HepG2 (cell line): ENCODE data around the gene CCDC97. TPM values are rescaled to one million over a fixed set of nuclear protein-coding genes. Genes with fewer than 3 reads are reported as not detected.

ENCODE experiments used
- ADNP ChIP-seq: sonication (generic); formaldehyde crosslinking; IDR thresholded peaks from 2 replicates; pipeline ENCODE4 v1.4.0; 2020; ENCODE audit warnings: missing genetic modification reagents
- BRD4 ChIP-seq: sonication (generic); formaldehyde crosslinking; IDR thresholded peaks from 2 replicates; pipeline ENCODE4 v1.4.0; 2020; ENCODE audit warnings: missing genetic modification reagents
- DMAP1 ChIP-seq: IDR thresholded peaks from 2 replicates; pipeline ENCODE4 v1.6.1; 2016
- DMTF1 ChIP-seq: sonication (generic); formaldehyde crosslinking; IDR thresholded peaks from 2 replicates; pipeline ENCODE4 v1.4.0; 2020; ENCODE audit warnings: mild to moderate bottlenecking, missing genetic modification reagents
- FOXC1 ChIP-seq: sonication (generic); formaldehyde crosslinking; IDR thresholded peaks from 2 replicates; pipeline ENCODE4 v1.8.0; 2022; ENCODE audit warnings: mild to moderate bottlenecking, missing genetic modification reagents, borderline replicate concordance
- HDAC2 ChIP-seq: sonication (generic); formaldehyde crosslinking; IDR thresholded peaks from 2 replicates; pipeline ENCODE4 v1.4.0; 2020; ENCODE audit warnings: missing genetic modification reagents
- KDM5A ChIP-seq: fragments of 200-600 bp; sonication (generic); IDR thresholded peaks from 2 replicates; pipeline ENCODE4 v1.7.0; 2018; ENCODE audit warnings: antibody characterized with exemption, mild to moderate bottlenecking, low read length, borderline replicate concordance
- LRRFIP1 ChIP-seq: sonication (generic); formaldehyde crosslinking; conservative IDR thresholded peaks from 2 replicates; pipeline ENCODE4 v1.4.0; 2020; ENCODE audit warnings: missing genetic modification reagents
- MAZ ChIP-seq, 2 experiments: sonication (generic) in 1 of 2; formaldehyde crosslinking in 1 of 2; IDR thresholded peaks; 2 replicates each; pipeline versions ENCODE4 v1.5.0 to v1.6.1; 2012 to 2020; ENCODE audit warnings: low read depth in 2 of 2, mild to moderate bottlenecking in 2 of 2, borderline replicate concordance in 1 of 2, improper control_type of control experiment in 1 of 2, low read length in 1 of 2, missing genetic modification reagents in 1 of 2, moderate library complexity in 1 of 2
- MED8 ChIP-seq: sonication (generic); formaldehyde crosslinking; IDR thresholded peaks from 2 replicates; pipeline ENCODE4 v1.8.1; 2023; ENCODE audit warnings: mild to moderate bottlenecking, missing genetic modification reagents; ENCODE audit not compliant: insufficient replicate concordance
- NFYB ChIP-seq: sonication (generic); formaldehyde crosslinking; IDR thresholded peaks from 2 replicates; pipeline ENCODE4 v1.4.0; 2020; ENCODE audit warnings: missing genetic modification reagents
- RCOR2 ChIP-seq: IDR thresholded peaks from 2 replicates; pipeline ENCODE4 v1.6.1; 2016; ENCODE audit warnings: missing biosample characterization, missing genetic modification reagents
- RFX1 ChIP-seq: fragments of 450-650 bp; IDR thresholded peaks from 2 replicates; pipeline ENCODE4 v1.6.1; 2017
- SP140L ChIP-seq: sonication (generic); formaldehyde crosslinking; IDR thresholded peaks from 2 replicates; pipeline ENCODE4 v1.4.0; 2020; ENCODE audit warnings: missing genetic modification reagents, borderline replicate concordance
- SP2 ChIP-seq: sonication (generic); formaldehyde crosslinking; IDR thresholded peaks from 2 replicates; pipeline ENCODE4 v1.5.1; 2020; ENCODE audit warnings: mild to moderate bottlenecking, missing genetic modification reagents
- ZBTB4 ChIP-seq: sonication (generic); formaldehyde crosslinking; IDR thresholded peaks from 2 replicates; pipeline ENCODE4 v1.4.0; 2020; ENCODE audit warnings: missing genetic modification reagents, mild to moderate bottlenecking, borderline replicate concordance
- ZNF292 ChIP-seq: sonication (generic); formaldehyde crosslinking; IDR thresholded peaks from 2 replicates; pipeline ENCODE4 v1.8.1; 2022; ENCODE audit warnings: mild to moderate bottlenecking, low read depth, missing genetic modification reagents, borderline replicate concordance
- ZNF337 ChIP-seq: sonication (generic); formaldehyde crosslinking; IDR thresholded peaks from 2 replicates; pipeline ENCODE4 v1.5.1; 2020; ENCODE audit warnings: missing genetic modification reagents, low read depth, mild to moderate bottlenecking, borderline replicate concordance
- ZNF382 ChIP-seq: sonication (generic); formaldehyde crosslinking; IDR thresholded peaks from 2 replicates; pipeline ENCODE4 v1.5.0; 2020; ENCODE audit warnings: missing genetic modification reagents, mild to moderate bottlenecking, borderline replicate concordance
- ZNF749 ChIP-seq: sonication (generic); formaldehyde crosslinking; IDR thresholded peaks from 2 replicates; pipeline ENCODE4 v1.8.0; 2022; ENCODE audit warnings: mild to moderate bottlenecking, missing genetic modification reagents, moderate library complexity, borderline replicate concordance
- polyA plus RNA-seq, 8 experiments: library from polyadenylated mRNA; depleted of rRNA in 3 of 8; stranded (reverse) in 7 of 8; unstranded in 1 of 8; fragments of >200 nt; fragmentation: Illumina TruSeq in 4 of 8; extraction: Trizol in 4 of 8; gene quantifications; 2 replicates each; pipeline versions ENCODE4 v1.2.1 to v1.2.3, GENCODE V29; 2011 to 2016; ENCODE audit warnings: low read depth in 4 of 8, missing spikeins in 1 of 8, mixed read lengths in 1 of 8; ENCODE audit not compliant: insufficient read depth in 1 of 8
- total RNA-seq, 5 experiments: library from RNA; depleted of rRNA; stranded (reverse); fragments of >200 nt; fragmentation: Illumina TruSeq; extraction: Trizol; gene quantifications; 2 replicates each; pipeline ENCODE4 v1.2.3, GENCODE V29; 2016; ENCODE audit warnings: low read depth in 1 of 5

The CCDC97 gene
- total and polyA plus RNA-seq, 2 of the 13 experiments (the other 11 are each of a cell fraction or from before 2014, with no cell fraction given): 6.2 to 7.3 TPM

DNA sequence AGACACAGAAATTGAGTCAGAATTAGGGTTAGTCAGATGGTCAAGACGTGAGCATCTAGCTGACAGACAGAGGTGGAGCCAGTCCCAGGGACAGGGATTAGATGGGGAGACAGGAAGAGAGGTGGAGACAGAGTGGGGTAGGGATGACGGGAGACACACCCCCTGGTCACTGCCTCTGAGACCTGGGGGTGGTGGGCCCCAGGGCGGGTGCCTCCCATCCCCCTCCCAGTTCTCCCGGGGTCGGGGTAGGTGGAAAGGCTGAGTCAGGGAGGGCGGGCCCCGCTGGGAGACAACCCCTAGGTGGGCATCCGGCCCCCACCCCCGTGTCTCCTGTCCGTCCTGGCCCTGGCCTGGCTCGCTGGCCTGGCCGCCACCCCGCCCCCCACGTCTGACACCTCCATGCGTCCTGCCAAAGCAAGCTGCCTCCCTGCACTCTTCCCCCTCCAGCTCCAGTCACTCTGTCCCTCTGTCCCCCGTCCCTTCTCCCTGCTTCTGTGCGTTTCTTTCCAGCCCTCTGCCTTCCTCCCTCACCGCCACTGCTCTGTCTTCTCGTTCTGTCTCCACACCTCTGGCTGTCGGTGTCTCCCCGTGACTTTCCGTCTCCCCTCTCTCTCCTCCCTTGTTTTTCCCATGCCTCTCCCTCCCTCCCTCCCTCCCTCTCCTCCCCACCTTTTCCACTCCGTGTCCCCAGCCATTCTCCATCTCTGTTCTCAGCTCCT lies 15.1 kb downstream of the CCDC97 start (continued):
- TF ChIP-seq MAZ (IDR thresholded peaks at IDR 0.05; ENCODE audit: borderline replicate concordance, low read depth, low read length) (peak; percentile 52; the same call in 1 of the 2 replicates), MAZ (CRISPR knock-in tag; IDR thresholded peaks at IDR 0.05; ENCODE audit: low read depth) (no peak), RCOR2 (CRISPR knock-in tag) (no peak), SP2 (CRISPR knock-in tag) (no peak), NFYB (CRISPR knock-in tag) (no peak), BRD4 (CRISPR knock-in tag) (no peak), ZBTB4 (CRISPR knock-in tag) (no peak), LRRFIP1 (CRISPR knock-in tag) (no peak), ZNF292 (no peak; the same call in 1 of the 2 replicates), HDAC2 (CRISPR knock-in tag) (peak; percentile 25; the same call in 1 of the 2 replicates), RFX1 (no peak), KDM5A (no peak), DMAP1 (peak; percentile 54; the same call in 1 of the 2 replicates), DMTF1 (CRISPR knock-in tag) (no peak), ZNF337 (CRISPR knock-in tag) (no peak), ZNF382 (CRISPR knock-in tag) (no peak), ADNP (CRISPR knock-in tag) (no peak), MED8 (CRISPR knock-in tag) (no peak), FOXC1 (no peak), SP140L (CRISPR knock-in tag) (no peak), ZNF749 (no peak)
